ENCODE results near the gene SPON1.

The SPON1 gene

DNA sequence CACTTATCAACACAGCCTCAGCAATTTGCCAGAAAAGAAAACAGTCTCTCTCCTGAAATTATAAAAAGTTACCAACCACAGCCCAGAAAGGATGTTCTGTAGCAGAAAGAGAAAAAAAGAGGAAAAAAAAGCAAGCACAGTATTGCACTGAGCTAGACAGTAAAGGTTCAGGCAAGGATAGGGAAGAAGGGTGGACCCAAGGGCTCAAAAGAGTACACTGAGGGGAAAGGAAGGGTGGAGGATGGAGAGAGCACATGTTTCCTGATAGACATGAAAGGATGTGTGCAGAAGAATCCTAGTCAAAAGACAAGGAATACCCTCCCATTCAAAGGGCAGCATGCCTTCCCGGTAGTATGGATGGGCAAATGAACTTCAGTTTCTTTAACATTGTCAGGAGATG lies 337.4 kb downstream of the SPON1 start:
- no peak for DNase-seq

DNA sequence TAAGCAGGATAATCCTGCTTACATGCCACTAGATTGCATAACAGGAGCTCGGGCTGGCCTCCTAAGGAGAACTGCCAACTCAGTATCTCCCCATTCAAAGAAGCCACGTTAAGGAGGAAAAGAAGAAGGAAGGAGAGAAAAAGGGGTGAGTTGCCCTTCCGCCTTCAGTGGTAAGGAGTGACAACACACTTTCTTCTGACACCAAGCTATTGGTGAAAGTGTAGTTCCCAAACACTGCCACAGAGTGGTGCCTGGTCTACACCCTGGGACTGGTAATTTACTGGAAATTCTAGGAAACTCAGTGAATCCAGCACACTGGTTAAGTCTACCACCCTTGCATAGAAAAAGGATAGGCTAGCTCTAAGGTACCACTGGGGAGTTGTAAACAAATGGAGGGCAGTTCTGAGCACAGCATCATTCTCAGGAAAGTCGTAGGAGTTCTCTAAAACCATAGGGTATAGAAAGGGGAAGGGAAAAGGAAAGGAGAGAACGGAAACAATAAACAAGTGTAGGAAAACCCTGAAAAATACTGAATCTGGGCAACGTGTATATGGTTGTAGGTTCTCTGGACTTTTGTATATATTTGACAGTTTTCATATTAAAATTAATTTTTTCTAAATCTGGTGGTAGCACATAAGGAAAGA lies 338.3 kb downstream of the SPON1 start:
- no peak for DNase-seq

GRCh38 chr11:14304601-14305000 lies 342.1 kb downstream of the SPON1 start:
- no peak for DNase-seq

- DNase-seq = no peak
Observed at GRCh38 chr11:14305649-14306048, 343.1 kb downstream of the SPON1 start.

DNA sequence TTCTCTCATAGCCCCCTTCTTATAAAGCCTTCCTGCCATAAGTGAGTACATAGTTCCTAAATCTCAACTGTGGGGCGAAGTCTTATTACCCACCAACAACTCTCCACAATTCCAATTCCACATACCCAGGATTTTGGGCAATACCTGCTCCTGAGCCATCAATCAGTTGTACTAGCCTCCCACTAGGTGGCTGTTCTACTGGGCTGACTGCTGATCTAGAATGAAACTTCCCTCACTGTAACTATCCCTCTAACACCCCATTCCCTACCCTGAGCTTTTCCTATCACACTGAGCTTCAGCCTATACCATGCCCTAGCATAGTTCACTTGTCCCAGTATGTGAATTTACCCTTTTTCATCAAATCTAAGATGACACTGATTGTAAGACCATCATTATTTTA lies 344.0 kb downstream of the SPON1 start:
- DNase-seq = no peak

GRCh38 chr11:14308114-14308896 lies 345.8 kb downstream of the SPON1 start:
- DNase-seq = no peak

DNA sequence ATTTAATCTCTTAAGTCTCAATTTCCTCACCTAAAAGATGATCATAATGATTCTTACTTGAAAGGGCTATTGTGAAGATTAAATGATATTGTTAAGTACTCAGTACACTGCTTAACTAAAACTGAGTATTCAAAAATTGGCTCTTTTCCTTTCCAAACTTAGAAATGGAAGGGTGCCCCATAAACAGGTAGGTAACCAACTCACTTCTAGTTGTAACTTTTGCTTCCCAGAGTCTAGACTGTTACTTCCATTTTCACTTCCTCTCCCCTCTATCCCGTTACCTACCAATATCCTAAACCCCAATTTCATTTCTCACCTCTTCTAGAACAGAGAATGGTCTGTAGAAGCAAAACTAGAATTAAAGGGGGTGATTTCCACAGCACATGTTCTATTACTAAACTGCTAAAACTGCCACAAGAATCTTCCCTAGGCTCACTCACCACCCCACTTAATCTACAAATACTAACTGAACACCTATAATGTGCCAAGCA lies 346.4 kb downstream of the SPON1 start:
- no peak for DNase-seq

GRCh38 chr11:14309425-14310192 lies 347.1 kb downstream of the SPON1 start:
- no peak for DNase-seq

DNA sequence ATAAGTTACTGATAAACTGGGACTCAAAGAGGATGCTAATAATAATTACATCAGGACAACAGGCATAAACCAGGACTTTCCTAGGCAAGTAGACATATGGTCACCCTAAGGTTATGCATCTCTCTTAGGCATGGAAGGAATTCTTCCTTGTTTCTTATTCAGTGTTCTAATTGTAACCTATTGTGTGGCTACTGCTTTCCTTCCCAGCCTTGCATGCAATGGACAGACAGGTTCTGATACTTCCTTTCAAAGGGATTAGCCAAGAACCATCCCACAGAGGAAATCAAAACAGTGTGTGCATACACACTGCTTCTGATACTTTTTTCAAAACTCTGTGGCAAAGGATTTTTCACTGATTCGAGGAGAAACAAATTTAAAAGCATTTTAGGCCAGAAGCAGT lies 348.2 kb downstream of the SPON1 start:
- DNase-seq = no peak

- no peak for DNase-seq
Observed at GRCh38 chr11:14312736-14313438, 350.4 kb downstream of the SPON1 start.

GRCh38 chr11:14314127-14314526 lies 351.6 kb downstream of the SPON1 start:
- DNase-seq = no peak

DNA sequence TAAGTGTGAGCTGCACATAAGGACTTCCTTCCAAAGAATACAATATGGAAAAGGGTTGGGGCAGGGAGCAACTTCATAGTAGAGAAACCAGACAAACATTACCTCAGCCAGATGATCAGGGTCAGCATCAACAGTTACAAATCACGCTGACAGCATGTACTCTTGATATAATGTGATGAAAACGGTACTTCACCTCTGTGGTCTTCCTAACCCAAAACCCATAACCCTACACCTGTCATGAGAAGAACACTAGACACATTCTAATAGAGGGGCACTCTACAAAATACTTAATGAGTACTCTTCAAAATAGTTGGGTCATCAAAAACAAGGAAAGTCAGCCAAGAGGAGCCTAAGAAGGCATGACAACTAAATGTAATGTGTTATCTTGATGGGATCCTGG lies 352.6 kb downstream of the SPON1 start:
- no peak for DNase-seq

Measured in activated CD4-positive, CD25-positive, alpha-beta regulatory T cell treated with anti-CD3 and anti-CD28 coated beads, Interleukin-2, amount 50 U/mL, for 72 hours (primary cell).